ENCODE data around the gene USP24. TPM values are rescaled to one million over a fixed set of nuclear protein-coding genes. Genes with fewer than 3 reads are reported as not detected.

Gene USP24
- total RNA-seq, 1 experiment from 2014 or later: 54.6 TPM

- H3K27me3 ChIP-seq (replicated peaks; ENCODE audit: insufficient read depth, low read depth, low read length, poor library complexity): no peaks in the 10 kb centered on the region
- no peaks in the 10 kb centered on the region for H3K4me1 ChIP-seq (ENCODE audit: insufficient read depth, low read length, poor library complexity, severe bottlenecking)
- H3K4me3 ChIP-seq (ENCODE audit: low read depth, low read length, poor library complexity, severe bottlenecking): no peak overlapping the region
- no TSS peak for BruUV-seq (replicated peaks)
- intact Hi-C loops (cut with micrococcal nuclease; ENCODE audit: unreplicated experiment): no loop called here
- DNase-seq (ENCODE audit: low spot score): no peak
- no peak overlapping the region for H3K27ac ChIP-seq (ENCODE audit: low read depth, low read length, poor library complexity, severe bottlenecking)
- TF ChIP-seq CTCF (conservative IDR thresholded peaks at IDR 0.05; ENCODE audit: low read depth, low read length) (no peak), EZH2 (IDR thresholded peaks at IDR 0.05; ENCODE audit: borderline replicate concordance, low read depth, low read length, poor library complexity, severe bottlenecking) (no peak)
- H3K9me3 ChIP-seq (ENCODE audit: low read depth, low read length, poor library complexity, severe bottlenecking): no peaks in the 10 kb centered on the region
- H3K36me3 ChIP-seq (ENCODE audit: insufficient read depth, low read length, poor library complexity, severe bottlenecking): peaks cover 87% of the 10 kb centered on the region
- POLR2A ChIA-PET (ENCODE audit: low non-redundant PET): no interaction called here
- CTCF ChIA-PET: no interaction called here
Observed at GRCh38 chr1:55131801-55132200, 83.4 kb downstream of the USP24 start.

GRCh38 chr1:55131218-55131617, 83.9 kb downstream of the USP24 start:
- no peak for DNase-seq (ENCODE audit: low spot score)
- H3K27ac ChIP-seq (ENCODE audit: low read depth, low read length, poor library complexity, severe bottlenecking): no peak overlapping the region
- BruUV-seq (replicated peaks): no TSS peak
- H3K27me3 ChIP-seq (replicated peaks; ENCODE audit: insufficient read depth, low read depth, low read length, poor library complexity): no peaks in the 10 kb centered on the region
- no peaks in the 10 kb centered on the region for H3K4me1 ChIP-seq (ENCODE audit: insufficient read depth, low read length, poor library complexity, severe bottlenecking)
- H3K9me3 ChIP-seq (ENCODE audit: low read depth, low read length, poor library complexity, severe bottlenecking): no peaks in the 10 kb centered on the region
- intact Hi-C loops (cut with micrococcal nuclease; ENCODE audit: unreplicated experiment): no loop called here
- no peak for TF ChIP-seq EZH2 (IDR thresholded peaks at IDR 0.05; ENCODE audit: borderline replicate concordance, low read depth, low read length, poor library complexity, severe bottlenecking)
- TF ChIP-seq CTCF (conservative IDR thresholded peaks at IDR 0.05; ENCODE audit: low read depth, low read length): no peak
- H3K36me3 ChIP-seq (ENCODE audit: insufficient read depth, low read length, poor library complexity, severe bottlenecking): peaks cover 82% of the 10 kb centered on the region
- CTCF ChIA-PET: no interaction called here
- POLR2A ChIA-PET (ENCODE audit: low non-redundant PET): no interaction called here
- H3K4me3 ChIP-seq (ENCODE audit: low read depth, low read length, poor library complexity, severe bottlenecking): no peak overlapping the region

- Histone ChIP-seq H3K27me3 (replicated peaks; ENCODE audit: insufficient read depth, low read depth, low read length, poor library complexity) (no peaks in the 10 kb centered on the region), H3K4me1 (ENCODE audit: insufficient read depth, low read length, poor library complexity, severe bottlenecking) (no peaks in the 10 kb centered on the region), H3K36me3 (ENCODE audit: insufficient read depth, low read length, poor library complexity, severe bottlenecking) (peaks cover 83% of the 10 kb centered on the region), H3K27ac (ENCODE audit: low read depth, low read length, poor library complexity, severe bottlenecking) (no peak overlapping the region), H3K4me3 (ENCODE audit: low read depth, low read length, poor library complexity, severe bottlenecking) (no peak overlapping the region), H3K9me3 (ENCODE audit: low read depth, low read length, poor library complexity, severe bottlenecking) (no peaks in the 10 kb centered on the region)
- DNase-seq (ENCODE audit: low spot score): no peak
- no TSS peak for BruUV-seq (replicated peaks)
- no peak for TF ChIP-seq CTCF (conservative IDR thresholded peaks at IDR 0.05; ENCODE audit: low read depth, low read length)
- no peak for TF ChIP-seq EZH2 (IDR thresholded peaks at IDR 0.05; ENCODE audit: borderline replicate concordance, low read depth, low read length, poor library complexity, severe bottlenecking)
- ChIA-PET POLR2A (ENCODE audit: low non-redundant PET) (interaction anchor here (0.5 kb wide), 1 partner anchor 152 kb away, joined by 5 read pairs; no protein-coding TSS in a partner anchor), CTCF (no interaction called here)
- intact Hi-C loops (cut with micrococcal nuclease; ENCODE audit: unreplicated experiment): no loop called here
Observed at GRCh38 chr1:55129194-55129728, 85.9 kb downstream of the USP24 start.
